HG03139 (cell line): ENCODE data around the gene CAMTA1.
"Not testable (repeated sequence)": the region's sequence is repeated elsewhere in the genome, so short reads cannot be mapped to it uniquely, and the experiment has no call there.

Source experiments
- ATAC-seq: cut with Tn5 transposase; IDR thresholded peaks from one replicate; pipeline ENCODE4 v1.9.1; 2021; ENCODE audit not compliant: unreplicated experiment

Gene CAMTA1

DNA sequence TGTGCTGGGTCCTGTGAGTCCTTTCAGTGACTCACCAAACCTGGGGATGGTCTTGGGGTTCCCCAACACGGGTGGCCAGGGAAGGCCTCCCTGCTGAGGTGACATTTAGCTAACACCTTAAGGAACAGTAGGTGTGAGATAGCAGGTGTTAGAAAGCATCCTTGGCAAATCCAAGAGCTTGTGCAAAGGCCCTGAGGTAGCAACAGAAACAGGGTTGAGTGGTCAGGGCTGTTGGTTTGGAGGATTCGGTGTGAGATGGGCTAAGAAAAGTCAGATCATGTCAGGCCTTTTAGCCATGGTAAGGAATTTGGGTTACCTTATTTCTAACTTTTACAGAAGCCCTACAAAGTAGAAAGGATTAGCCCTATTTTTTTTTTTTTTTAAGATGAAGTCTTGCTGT is 343.0 kb downstream of the CAMTA1 start:
- no peak for ATAC-seq

DNA sequence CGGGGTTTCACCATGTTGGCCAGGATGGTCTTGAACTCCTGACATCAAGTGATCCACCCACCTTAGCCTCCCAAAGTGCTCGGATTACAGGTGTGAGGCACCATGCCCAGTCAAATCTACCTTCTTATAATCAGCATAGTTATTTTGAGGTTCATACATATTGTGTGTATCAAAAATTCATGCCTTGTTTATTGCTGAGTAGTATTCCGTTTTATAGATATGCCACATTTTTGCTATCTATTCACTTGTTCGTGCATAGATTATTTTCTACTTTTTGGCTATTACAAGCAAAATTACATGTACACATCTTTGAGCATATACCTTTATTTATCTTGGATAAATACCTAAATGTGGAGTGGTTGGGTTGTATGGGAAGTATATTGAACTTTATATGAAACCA is 344.9 kb downstream of the CAMTA1 start:
- ATAC-seq, result no peak

DNA sequence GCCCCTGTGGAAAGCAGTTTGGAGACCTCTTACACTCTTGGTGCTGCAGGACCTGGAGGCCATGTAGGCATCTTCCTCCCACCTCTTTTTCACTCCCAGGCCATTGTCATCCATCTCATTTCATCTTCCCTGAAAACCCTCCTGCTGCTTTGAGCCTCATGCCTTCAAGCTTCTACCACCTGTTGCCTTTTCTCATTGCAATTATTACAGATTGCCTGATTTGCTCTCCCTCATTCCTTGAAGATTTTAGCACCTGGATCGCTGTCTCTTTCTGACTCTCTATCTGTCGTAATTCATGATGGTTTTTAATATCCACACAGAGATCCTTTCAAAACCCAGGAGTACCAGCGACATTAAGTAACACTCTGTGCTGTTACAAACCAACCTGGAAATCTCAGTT is 350.2 kb downstream of the CAMTA1 start:
- ATAC-seq, result no peak

DNA sequence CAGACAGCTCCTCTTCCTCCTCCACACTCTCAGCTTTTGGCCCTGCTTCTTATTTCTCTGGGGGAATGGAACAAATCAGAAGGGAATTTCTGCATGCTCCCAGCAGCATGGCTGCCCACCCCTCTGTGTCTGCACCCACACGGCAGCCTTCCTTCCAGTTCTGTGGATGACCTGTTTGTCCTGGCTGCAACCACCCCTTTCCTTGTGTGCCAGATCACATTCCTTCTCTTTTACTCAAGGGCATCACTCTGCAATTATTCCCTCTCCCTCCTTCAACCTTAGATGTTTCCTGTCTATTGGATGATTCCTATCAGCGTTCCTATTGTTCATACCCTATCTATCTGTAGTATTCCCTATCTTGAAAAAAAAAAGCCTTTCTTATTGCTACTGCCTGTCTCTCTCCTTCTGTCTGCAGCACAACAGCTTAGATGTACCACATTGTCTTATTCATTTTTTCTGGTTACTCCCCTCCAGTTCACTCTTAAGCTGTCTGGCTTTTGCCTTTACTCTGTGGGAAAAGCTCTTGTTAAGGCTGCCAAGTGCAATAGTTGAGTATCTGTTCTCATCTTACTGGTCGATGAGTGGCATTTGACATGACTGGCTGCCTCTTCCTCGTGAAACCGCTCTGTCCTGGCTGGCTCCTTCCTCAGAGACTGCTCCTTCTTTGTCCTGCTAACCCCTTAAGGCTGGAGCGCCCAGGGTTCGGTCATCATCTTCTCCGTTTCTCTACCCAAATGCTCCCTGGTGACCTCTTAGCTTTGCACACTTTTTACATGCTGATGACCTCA is 351.1 kb downstream of the CAMTA1 start:
- no peak for ATAC-seq

DNA sequence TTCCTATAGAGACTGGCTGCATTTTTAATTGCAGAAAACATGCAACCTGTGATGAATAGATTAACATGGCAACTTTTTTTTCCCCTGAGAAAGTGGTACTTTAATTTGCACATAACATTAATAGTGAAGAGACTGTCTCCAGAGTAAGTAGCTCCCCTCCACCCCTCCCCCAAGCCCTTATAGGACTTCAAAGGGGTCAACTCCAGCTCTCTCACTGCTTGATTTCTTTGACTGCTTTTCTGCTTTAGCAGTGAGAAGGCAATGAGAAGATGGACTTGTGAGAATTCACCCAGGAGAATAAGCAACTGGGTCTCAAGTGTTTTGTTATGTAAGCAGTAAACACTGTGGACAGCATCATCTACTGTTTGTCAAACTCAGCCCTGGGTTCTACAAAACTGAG is 355.0 kb downstream of the CAMTA1 start:
- no peak for ATAC-seq

DNA sequence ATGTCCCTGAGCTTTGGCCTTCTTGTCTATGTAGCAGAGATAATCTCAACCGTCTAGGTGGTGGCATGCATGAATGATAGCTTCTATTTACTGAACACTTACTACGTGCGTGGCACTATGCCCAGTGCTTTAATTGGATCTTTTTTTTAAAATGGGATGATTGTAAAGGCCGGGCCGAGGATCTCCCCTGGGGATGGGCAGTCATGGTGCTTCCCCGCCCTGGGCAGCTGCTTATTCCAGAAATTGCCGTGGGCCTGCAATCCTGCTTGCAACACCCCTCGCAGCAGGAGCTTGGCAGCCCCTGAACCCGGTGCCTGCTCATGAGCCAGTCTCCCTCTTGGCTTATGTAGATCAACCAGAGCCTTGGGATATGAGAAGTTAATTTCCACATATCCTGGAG is 360.7 kb downstream of the CAMTA1 start:
- ATAC-seq, result no peak

DNA sequence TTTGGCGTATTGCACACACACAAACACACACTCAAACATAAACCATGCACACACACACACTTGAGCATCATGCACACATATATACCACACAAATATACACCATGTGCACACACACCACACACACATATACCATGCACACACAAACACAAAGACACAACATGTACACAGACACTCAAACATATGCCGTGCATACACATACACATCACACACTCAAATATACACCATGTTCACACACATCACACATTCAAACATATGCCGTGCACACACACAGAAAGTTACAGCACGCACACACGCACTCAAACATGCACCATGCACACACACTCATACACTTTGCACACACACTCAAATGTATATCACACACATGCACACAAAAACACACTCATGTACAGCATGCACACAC is 361.5 kb downstream of the CAMTA1 start:
- no peak for ATAC-seq

DNA sequence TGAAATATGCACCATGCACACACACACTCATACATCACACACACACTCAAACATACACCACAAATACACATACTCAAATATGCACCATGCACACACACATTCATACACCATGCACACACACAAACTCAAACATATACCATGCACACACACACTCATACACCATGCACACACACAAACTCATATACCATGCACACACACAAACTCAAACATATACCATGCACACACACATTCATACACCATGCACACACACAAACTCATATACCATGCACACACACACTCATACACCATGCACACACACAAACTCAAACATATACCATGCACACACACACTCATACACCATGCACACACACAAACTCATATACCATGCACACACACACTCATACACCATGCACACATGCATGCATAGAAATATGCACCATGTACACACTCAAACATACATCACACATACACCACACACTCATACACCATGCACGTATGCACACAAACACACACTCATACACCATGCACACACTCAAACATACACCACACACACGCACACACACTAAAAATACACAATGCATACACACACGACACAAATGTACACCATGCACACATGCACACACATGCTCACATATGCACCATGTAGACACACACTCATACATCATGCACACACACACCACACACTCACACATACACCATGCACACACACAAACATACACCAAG is 362.5 kb downstream of the CAMTA1 start:
- ATAC-seq, result not testable (repeated sequence)

DNA sequence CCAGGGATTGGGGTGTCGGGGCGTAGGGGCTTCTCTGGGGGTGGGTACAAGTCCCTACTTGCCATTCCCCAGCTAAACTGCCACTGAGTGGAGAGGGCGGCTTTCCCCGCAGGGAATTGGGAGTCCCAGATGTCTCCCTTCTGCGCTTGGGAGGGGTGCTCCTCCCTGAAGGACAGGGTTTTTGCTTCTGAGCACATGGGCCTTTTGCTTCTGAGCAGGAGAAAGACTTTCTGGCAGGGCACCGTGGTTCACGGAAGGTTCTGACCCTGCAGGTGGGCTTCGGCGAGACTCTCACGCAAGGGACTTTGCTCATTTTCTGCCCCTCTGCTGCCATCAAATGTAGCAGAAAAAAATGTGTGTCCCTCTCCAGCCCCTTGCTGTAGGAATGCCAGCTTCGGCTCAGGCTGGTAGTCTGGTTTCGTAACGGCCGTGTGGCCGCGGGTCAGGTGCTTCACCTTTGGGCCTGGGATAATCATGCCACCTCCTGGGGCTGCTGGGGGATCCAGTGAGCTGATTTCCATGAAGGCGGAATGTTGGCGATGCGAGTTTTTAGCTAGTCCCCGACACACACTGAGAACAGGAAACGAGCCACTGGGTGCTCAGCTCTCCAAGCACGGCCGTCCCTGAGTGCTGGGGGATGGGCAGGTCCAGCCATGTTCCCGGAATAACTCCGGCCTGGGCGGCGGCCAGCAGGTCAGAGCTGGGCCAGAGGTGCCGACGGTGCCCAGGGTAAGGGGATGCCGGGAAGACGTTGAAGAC is 364.0 kb downstream of the CAMTA1 start:
- ATAC-seq, result no peak

DNA sequence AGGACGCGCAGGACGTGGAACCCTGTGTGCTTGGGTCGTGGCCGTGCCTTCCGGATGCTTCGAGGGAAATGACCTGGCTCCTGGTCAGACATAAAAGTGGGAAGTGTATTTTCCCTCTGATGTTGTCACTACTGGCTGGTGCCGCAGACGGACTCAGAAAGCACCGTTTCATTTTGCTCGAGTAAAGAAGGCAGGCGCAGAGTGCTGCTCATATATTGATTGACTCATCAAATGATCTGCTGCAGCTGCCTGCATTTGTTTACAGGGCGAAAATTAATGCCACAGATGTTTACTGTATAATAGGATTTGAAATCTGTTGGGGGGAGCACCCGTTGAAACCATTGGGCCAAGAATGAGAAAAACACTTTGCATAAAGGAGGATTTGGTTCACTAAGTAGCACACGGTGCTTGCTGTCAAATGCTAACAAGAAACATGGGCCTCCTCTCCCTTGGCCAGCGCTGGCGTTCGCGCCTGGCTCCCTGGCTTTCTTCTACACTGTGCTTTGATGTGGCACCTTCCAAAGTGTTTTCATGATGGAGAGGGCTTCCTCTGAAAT is 365.5 kb downstream of the CAMTA1 start:
- no peak for ATAC-seq

DNA sequence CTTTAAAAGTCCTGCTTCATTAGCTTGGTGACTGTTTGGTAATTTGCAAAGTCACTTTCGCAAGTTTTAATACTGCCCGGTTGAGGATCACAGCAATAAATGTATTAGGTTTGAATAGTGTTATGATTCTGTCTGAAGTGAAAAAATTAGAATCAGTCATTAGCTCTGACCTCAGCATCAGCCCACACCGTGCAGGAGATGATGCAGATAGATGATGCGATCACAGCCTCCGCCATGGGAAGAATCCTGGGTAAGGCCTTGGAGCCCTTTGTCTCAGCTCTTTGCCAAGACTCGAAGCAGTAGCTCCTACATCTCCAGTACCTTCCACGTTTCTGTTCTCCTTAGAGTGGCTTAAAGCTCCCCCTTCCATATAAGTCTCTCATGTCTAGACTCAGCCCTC is 366.7 kb downstream of the CAMTA1 start:
- ATAC-seq, result no peak

DNA sequence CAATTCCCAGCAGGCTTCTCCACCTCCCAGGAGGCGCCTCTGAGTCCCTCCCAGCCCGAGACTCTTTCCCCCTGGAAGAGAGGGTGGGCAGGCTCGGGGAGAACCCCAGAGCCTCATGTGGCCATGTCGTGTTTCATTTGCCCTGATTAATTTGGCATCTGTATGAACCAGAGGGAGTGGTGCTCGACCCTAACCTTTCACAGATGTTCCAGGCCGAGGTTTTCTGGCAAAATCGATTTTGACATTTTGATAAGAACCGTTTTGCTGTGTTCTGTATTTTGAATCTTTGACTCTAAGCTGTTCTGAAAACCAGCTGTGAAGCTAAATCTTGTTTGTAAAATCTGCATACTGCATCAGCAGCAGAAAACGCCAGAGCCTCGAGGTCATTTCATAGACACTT is 367.4 kb downstream of the CAMTA1 start:
- no peak for ATAC-seq

DNA sequence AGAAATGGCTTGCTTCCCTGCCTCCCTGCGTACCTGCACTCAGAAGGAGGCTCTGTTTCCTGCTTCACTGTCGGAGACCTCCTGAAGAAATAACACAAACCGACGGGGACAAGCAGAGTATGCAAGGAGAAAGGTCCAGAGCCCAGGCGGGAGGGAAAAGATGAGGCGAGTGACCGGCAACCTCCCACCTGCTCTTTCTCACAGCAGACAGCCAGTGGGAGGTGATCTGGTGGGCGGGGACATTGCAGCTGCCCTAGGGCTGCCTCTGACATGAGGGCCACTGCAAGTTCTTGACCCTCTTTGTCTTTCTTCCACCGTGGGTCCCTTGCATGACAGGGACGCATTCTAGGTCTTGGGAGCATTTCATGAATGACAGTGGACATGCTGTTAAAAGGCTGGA is 368.2 kb downstream of the CAMTA1 start:
- no peak for ATAC-seq

DNA sequence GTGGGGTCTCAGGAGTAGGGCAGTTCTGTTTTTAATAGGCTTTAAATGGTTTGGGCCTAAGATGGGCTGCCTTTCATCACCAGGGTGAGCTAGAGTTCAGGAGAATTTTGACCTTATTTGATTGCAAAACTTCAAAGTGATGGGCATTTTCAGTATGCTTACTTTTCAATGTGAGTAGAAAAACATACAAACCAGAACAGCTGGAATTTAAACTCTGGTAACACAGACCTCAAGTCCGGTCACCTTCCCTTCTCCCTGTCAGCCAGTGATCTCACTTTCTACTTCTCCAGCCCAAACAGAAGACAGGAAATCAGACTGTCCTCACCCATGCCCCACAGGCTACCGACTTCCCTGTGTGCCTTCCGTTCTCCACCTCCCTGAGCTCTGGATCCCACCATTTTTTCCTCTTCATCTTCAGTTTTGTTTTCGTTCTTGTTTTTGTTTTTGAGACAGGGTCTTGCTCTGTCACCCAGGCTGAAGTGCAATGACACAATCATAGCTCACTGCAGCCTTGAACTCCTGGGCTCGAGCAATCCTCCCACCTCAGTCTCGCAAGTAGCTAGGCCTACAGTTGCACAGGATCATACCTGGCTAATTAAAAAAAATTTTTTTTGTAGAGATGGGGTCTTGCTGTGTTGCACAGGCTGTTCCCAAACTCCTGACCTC is 374.0 kb downstream of the CAMTA1 start:
- ATAC-seq, result no peak

DNA sequence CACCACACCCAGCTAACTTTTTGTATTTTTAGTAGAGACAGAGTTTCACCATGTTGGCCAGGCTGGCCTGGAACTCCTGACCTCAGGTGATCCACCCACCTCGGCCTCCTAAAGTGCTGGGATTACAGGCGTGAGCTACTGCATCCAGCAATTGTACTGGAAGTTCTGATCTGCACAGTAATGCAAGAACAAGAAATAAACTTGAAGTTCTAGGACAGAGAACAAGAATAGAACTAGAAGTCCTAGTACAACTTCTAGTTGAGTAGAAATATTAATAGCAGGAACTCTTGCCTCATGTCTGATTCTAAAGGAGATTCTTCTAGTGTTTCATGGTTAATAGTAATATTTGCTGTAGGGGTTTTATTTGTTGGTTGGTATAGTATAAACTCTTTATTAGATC is 383.3 kb downstream of the CAMTA1 start:
- ATAC-seq, result not testable (repeated sequence)

DNA sequence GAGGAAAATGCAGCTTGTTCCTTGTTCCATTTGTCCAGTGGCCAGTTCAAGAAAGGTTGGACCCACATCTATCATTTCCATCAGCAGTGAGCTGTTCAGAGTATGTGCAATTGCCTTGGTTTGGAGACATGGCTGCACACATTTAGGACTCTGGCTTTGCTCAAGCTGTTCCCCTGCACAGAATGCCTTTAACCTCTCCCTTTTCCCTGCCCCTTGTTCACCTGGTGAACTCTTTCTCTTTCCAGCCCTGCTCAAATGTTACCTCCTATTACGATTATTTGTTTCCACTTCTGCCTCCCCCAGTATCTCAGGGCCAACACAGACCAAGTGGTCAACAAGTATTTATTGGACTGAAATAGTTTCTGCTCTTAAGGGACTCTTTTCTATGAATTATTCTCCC is 385.9 kb downstream of the CAMTA1 start:
- ATAC-seq, result no peak

DNA sequence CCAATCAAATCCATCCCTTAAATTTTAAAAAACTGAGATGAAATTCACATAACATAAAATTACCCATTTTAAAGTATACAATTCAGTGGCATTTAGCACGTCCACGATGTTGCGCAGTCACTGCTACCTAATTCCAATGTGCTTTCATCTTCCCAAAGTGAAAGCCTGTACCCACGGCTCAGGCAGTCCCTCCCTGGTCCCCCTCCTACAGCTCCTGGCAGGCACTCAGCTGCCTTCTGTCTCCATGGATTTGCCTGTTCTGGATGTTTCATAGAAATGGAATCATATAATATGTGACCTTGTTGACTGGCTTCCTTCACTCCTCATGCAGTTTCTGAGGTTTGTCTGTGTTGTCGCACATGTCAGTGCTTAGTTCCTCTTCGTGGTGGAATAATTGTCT is 386.3 kb downstream of the CAMTA1 start:
- ATAC-seq, result no peak

DNA sequence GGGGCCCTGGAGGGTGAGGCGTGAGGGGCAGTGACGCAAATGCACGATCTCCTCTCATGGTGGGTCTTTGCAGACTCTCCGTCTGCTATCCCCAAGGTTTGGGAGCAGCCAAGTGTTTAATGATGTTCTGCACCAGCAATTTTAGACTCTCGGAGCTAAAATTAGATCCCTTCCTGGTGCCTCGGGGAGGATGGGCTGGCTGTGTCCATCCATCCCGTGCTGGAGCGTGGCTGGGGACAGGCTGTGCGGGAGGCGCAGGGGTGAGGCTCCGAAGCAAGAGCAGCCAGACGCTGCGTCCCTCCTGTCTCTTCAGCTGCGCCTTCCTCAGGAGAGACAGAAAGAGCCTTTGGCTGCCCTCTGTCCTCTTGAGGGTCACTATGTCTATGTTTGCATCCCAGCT is 387.6 kb downstream of the CAMTA1 start:
- no peak for ATAC-seq

DNA sequence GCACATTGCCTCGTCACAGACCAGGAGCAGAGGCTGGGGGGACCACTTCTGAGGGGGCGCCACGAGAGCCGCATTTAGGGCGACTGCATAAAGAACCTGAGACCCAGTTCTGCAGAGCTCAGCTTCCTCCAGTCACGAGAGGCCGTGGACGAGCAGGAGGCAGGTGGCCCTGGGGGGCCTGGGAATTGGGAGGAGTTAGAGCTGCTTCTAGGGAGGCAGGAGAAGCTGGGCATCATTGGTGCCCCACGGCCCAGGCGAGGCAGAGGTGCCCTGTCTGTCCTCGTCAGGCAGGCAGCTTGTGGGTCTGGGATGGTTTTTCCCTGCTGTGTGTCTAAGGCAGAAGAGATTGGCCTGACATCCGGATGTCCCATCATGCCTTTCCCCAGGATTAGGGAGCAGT is 389.3 kb downstream of the CAMTA1 start:
- ATAC-seq, result no peak

DNA sequence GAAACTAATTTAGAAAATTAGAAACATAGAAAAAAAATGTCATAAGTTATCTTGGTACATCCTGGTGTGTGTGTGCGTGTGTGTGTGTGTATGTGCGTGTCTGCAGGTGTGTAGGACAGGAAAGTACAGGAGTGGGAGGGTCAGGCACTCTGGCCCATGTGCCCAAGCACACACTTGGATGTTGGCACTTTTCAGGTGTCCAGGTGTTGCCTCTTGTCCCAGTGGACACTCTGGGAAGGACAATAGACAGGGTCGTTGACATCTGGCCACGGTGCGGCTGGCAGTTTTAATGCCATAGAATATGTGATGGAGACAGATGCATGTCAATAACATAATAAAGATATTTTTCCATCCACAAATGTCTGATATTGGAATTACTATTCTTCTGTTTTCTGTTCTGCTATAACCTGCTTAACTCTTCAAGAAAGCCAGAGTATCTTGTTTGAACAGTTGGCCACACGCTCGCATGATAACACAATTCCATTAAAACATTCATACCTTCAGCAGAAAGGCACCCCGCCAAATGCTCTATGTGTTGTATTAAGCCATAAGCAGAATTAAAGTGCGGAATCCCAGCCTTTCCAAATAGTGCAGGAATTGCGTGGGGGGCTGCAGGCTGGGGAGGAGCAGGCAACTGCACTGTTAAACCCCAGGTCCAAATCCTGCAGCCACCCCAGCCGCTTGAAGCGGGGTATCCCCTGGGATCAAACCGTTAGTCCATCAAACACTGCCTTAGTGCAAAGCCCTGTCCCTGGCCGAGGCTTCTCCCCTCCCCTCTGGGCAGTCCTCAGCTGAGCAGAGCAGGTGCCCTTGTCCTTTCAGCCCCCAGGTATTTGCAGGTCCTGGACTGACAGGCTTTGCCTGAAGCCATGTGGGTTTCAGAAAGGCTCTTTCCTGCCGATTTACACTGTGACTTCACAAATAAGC is 390.0 kb downstream of the CAMTA1 start:
- no peak for ATAC-seq
